Loucy (cell line): ENCODE results near the gene TANGO6.

Experiments
- H2AFZ ChIP-seq: fragments of 200-600 bp; sonication (generic); 2 replicates; pipeline ENCODE4 v1.6.0; 2016; ENCODE audit warnings: antibody characterized with exemption, mild to moderate bottlenecking, low read length, moderate library complexity
- H3F3A ChIP-seq: fragments of 200-600 bp; 2 replicates; pipeline ENCODE4 v1.6.0; 2016; ENCODE audit warnings: antibody characterized with exemption, low read depth, mild to moderate bottlenecking
- H3K27me3 ChIP-seq: fragments of 200-600 bp; sonication (generic); 2 replicates; pipeline ENCODE4 v1.6.1; 2014; ENCODE audit warnings: low read length, mild to moderate bottlenecking; ENCODE audit not compliant: insufficient read depth, poor library complexity, severe bottlenecking
- H3K36me3 ChIP-seq: fragments of 200-600 bp; sonication (generic); 2 replicates; pipeline ENCODE4 v1.6.1; 2016; ENCODE audit warnings: low read length; ENCODE audit not compliant: insufficient read depth
- H3K4me1 ChIP-seq: fragments of 200-600 bp; sonication (generic); 2 replicates; pipeline ENCODE4 v1.5.1; 2014; ENCODE audit warnings: low read length, mild to moderate bottlenecking; ENCODE audit not compliant: insufficient read depth, poor library complexity, severe bottlenecking
- H3K4me2 ChIP-seq: fragments of 200-600 bp; sonication (generic); 2 replicates; pipeline ENCODE4 v1.6.0; 2014; ENCODE audit warnings: antibody characterized with exemption, low read length, low read depth, mild to moderate bottlenecking; ENCODE audit not compliant: poor library complexity, severe bottlenecking
- H3K4me3 ChIP-seq: fragments of 200-600 bp; sonication (generic); 2 replicates; pipeline ENCODE4 v1.5.1; 2014; ENCODE audit warnings: low read length, mild to moderate bottlenecking, mixed read lengths; ENCODE audit not compliant: poor library complexity, severe bottlenecking
- H3K79me2 ChIP-seq: fragments of 200-600 bp; sonication (generic); 2 replicates; pipeline ENCODE4 v1.6.1; 2014; ENCODE audit warnings: low read length; ENCODE audit not compliant: insufficient read depth
- H3K9ac ChIP-seq: fragments of 200-600 bp; sonication (generic); 2 replicates; pipeline ENCODE4 v1.6.0; 2014; ENCODE audit warnings: mild to moderate bottlenecking, low read depth, low read length, moderate library complexity; ENCODE audit not compliant: poor library complexity, severe bottlenecking
- H3K9me2 ChIP-seq: fragments of 200-600 bp; sonication (generic); replicated peaks from 2 replicates; pipeline ENCODE4 v1.6.1; 2016; ENCODE audit warnings: low read depth, low read length, mixed read lengths
- H3K9me3 ChIP-seq: fragments of 200-600 bp; sonication (generic); 2 replicates; pipeline ENCODE4 v1.6.1; 2014; ENCODE audit warnings: mild to moderate bottlenecking, antibody characterized with exemption, low read length, low read depth; ENCODE audit not compliant: insufficient read depth
- H4K20me1 ChIP-seq: fragments of 200-600 bp; sonication (generic); 2 replicates; pipeline ENCODE4 v1.6.0; 2014; ENCODE audit warnings: antibody characterized with exemption, low read length, mild to moderate bottlenecking; ENCODE audit not compliant: insufficient read depth, poor library complexity, severe bottlenecking
- EZH2phosphoT487 ChIP-seq: fragments of 200-600 bp; IDR thresholded peaks from 2 replicates; pipeline ENCODE4 v1.6.1; 2018; ENCODE audit warnings: antibody characterized with exemption, mild to moderate bottlenecking, moderate library complexity, borderline replicate concordance
- TF ChIP-seq, protein P1 (sequence below): fragments of 200-600 bp; sonication (generic); conservative IDR thresholded peaks from 2 replicates; pipeline ENCODE4 v1.5.1; 2014; ENCODE audit warnings: mild to moderate bottlenecking, antibody characterized with exemption, low read length

Gene TANGO6

DNA sequence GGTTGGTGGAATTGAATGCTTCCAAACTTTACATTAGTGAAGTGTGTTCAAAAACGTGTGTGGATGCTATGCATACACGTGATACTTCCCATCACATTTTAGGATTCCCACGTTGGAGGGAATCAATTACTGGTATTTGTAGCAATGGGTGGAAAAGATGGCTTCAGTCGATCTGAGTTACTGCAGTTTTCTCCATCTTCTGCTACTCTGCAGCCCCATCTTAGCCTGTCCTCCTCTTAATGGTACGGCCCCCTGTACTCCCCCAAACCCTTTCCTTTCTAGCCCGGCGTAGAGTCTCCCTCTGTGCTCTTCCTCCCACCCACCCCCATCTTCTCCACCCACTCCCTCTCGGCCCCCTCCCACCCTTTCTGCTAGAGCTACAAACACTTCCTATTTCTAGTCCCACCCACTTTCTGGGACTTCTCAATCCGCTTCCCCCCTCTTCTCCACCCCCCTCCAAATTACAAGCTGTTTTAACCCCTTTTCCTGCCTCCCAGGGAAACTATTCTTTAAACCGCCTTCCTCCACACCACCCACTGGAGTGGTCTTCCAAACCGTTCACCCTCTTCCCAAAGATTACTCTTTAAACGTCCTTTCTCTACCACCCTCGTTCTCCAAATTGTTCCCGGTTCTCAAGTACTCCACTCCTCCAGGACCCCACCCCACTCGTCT is 288.0 kb downstream of the TANGO6 start:
- peaks cover 5% of the 10 kb centered on the region for H3K27me3 ChIP-seq
- H3F3A ChIP-seq: no peaks in the 10 kb centered on the region; the same call in 1 of the 2 replicates
- H3K9ac ChIP-seq: peak overlapping the region; percentile 100
- peak overlapping the region; percentile 98 for H3K4me2 ChIP-seq
- no peaks in the 10 kb centered on the region for H3K9me2 ChIP-seq
- TF ChIP-seq EZH2phosphoT487: no peak
- TF ChIP-seq, protein P1, sequence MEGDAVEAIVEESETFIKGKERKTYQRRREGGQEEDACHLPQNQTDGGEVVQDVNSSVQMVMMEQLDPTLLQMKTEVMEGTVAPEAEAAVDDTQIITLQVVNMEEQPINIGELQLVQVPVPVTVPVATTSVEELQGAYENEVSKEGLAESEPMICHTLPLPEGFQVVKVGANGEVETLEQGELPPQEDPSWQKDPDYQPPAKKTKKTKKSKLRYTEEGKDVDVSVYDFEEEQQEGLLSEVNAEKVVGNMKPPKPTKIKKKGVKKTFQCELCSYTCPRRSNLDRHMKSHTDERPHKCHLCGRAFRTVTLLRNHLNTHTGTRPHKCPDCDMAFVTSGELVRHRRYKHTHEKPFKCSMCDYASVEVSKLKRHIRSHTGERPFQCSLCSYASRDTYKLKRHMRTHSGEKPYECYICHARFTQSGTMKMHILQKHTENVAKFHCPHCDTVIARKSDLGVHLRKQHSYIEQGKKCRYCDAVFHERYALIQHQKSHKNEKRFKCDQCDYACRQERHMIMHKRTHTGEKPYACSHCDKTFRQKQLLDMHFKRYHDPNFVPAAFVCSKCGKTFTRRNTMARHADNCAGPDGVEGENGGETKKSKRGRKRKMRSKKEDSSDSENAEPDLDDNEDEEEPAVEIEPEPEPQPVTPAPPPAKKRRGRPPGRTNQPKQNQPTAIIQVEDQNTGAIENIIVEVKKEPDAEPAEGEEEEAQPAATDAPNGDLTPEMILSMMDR: no peak
- H3K4me3 ChIP-seq: peak overlapping the region; percentile 96
- no peaks in the 10 kb centered on the region for H3K9me3 ChIP-seq
- H3K4me1 ChIP-seq: peaks cover 38% of the 10 kb centered on the region
- H3K36me3 ChIP-seq: no peaks in the 10 kb centered on the region
- peak overlapping the region; percentile 29; the same call in 1 of the 2 replicates for H2AFZ ChIP-seq
- peaks cover 84% of the 10 kb centered on the region for H3K79me2 ChIP-seq
- peaks cover 39% of the 10 kb centered on the region for H4K20me1 ChIP-seq

DNA sequence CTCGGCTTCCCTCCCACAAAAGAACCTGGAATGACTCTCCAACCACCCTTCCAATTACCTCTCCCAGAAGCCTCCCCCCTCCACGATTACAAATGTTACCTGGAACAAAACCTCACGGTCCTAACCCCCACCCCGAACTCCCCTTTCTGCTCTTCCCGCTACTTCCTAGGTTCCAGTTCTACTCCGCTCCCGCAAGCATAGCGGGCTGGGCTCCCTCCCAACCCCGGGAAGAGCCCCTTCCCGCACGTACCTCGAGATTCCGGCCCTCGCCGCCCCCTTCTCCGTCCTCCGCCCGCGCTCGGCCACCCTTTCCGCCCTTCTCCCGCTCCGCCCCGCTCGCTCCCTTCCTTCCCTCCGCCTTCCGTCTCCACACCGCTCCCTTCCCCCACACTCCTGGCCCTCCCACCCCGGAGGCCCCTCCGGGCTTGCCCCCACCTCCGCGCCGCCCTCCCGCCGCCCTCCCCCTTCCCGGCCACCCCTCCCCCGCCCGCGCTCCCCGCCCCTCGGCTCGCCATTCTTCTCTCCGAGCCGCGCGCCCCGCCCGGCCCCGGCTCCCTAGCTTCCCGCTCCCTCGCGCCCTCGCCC is 288.6 kb downstream of the TANGO6 start:
- peaks cover 39% of the 10 kb centered on the region for H4K20me1 ChIP-seq
- peaks cover 5% of the 10 kb centered on the region for H3K27me3 ChIP-seq
- H3K4me2 ChIP-seq: peak overlapping the region; percentile 98
- peaks cover 2% of the 10 kb centered on the region; the same call in 1 of the 2 replicates for H3K36me3 ChIP-seq
- no peaks in the 10 kb centered on the region; the same call in 1 of the 2 replicates for H3F3A ChIP-seq
- H3K9ac ChIP-seq: peak overlapping the region; percentile 100
- H3K9me2 ChIP-seq: no peaks in the 10 kb centered on the region
- no peaks in the 10 kb centered on the region for H3K9me3 ChIP-seq
- TF ChIP-seq EZH2phosphoT487: no peak
- TF ChIP-seq, protein P1: no peak
- peak overlapping the region; percentile 96 for H3K4me3 ChIP-seq
- peaks cover 91% of the 10 kb centered on the region for H3K79me2 ChIP-seq
- H3K4me1 ChIP-seq: peaks cover 43% of the 10 kb centered on the region
- peak overlapping the region; percentile 29 for H2AFZ ChIP-seq

DNA sequence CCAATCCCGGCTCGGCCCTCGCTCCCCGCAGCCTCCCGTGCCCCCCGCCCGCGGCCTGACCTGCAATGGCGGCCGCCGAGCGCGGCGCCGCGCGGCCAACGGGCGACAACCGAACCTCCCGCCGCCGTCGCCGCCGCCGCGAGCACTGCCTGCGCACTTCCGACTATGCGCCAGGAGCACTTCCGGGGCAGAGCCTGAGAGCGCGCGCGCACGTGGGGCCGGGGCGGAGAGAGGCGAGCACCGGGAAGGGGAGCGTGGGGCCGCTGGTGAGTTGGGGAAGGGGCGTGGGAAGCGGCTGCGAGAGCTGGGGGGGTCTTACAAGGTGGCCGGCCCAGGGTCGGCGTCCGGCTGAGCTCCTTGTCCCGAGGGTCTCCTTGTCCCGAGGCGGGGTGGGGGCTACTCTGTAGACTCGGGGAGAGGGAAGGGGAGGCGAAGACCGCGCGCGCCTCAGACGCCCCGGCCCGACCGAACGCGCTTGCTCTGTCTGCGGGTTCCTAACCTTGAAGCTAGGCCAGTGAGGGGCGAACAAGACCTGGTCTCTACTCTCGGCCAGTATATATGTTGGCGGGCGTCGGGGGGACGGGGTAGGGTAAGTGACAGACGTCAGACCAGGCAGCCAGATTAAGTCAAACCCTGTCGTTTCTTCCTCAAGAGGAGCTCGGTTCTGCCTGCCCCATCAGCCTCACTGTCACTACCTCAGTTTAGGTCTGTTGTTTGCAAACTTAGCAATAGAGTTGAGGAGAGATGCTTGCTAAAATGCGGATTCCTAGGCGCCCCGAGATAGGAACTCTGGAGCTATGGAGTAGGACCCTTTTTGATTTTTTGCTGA is 289.3 kb downstream of the TANGO6 start, which contains the start of the genes CHTF8 and UTP4:
Gene CHTF8, minus strand, starts transcription at position 165 of the 829 bp plus-strand sequence. CDS start 11,130 bp downstream, outside the sequence.
Gene UTP4, plus strand, starts transcription at position 226 of the 829 bp plus-strand sequence. CDS start 811 bp downstream, outside the sequence.
- no peaks in the 10 kb centered on the region for H3K9me2 ChIP-seq
- peak within 1 kb of the TSS; percentile 96 for H3K4me3 ChIP-seq
- no peaks in the 10 kb centered on the region; the same call in 1 of the 2 replicates for H3F3A ChIP-seq
- peaks cover 9% of the 10 kb centered on the region; the same call in 1 of the 2 replicates for H3K36me3 ChIP-seq
- H3K27me3 ChIP-seq: peaks cover 5% of the 10 kb centered on the region
- H3K4me1 ChIP-seq: peaks cover 50% of the 10 kb centered on the region
- peaks cover 93% of the 10 kb centered on the region for H3K79me2 ChIP-seq
- peak within 1 kb of the TSS; percentile 97 for H2AFZ ChIP-seq
- peaks cover 46% of the 10 kb centered on the region for H4K20me1 ChIP-seq
- H3K4me2 ChIP-seq: peak within 1 kb of the TSS; percentile 98
- no peaks in the 10 kb centered on the region for H3K9me3 ChIP-seq
- H3K9ac ChIP-seq: peak within 1 kb of the TSS; percentile 100
- TF ChIP-seq EZH2phosphoT487: no peak
- TF ChIP-seq, protein P1: no peak
